MM.1S (cell line): Measurements from ENCODE around the gene RNF111.

Source experiments
- EZH2 ChIP-seq: fragments of 300-600 bp; sonication (generic); optimal IDR thresholded peaks from 2 replicates; pipeline ENCODE3; 2017; ENCODE audit warnings: low read depth, mild to moderate bottlenecking, antibody characterized with exemption, low read length, mixed read lengths
- TF ChIP-seq, protein P1 (sequence below): fragments of 300-600 bp; sonication (generic); IDR thresholded peaks from 2 replicates; pipeline ENCODE4 v1.5.1; 2016; ENCODE audit warnings: antibody characterized with exemption, low read length, mixed read lengths

DNA sequence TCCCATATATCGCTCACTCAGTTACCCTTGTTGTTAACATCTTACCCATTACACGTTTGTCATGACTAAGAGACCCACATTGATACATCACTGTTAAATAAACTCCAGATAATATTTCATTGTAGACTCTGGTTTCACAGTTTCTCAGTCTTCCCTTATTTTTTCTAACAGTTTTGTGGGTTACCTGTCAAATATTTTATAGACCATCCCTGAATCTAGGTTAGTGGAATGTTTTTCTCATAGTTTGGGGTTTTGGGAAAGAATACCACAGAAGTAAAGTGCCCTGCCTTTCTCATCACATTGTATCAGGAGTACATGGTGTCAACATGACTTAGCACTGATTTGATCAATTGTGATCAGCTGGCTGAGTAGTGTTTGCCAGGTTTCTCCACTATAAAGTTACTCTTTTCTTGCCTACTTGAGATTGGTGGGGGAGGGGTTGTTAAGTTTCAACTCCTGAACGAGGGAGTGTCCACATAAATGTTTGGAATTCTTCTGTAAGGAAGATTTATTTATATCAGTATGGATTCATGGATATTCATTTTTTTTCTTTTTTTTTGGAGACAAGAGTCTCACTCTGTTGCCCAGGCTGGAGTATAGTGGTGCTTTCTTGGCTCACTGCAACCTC is 25.9 kb downstream of the RNF111 start:
- TF ChIP-seq, protein P1, sequence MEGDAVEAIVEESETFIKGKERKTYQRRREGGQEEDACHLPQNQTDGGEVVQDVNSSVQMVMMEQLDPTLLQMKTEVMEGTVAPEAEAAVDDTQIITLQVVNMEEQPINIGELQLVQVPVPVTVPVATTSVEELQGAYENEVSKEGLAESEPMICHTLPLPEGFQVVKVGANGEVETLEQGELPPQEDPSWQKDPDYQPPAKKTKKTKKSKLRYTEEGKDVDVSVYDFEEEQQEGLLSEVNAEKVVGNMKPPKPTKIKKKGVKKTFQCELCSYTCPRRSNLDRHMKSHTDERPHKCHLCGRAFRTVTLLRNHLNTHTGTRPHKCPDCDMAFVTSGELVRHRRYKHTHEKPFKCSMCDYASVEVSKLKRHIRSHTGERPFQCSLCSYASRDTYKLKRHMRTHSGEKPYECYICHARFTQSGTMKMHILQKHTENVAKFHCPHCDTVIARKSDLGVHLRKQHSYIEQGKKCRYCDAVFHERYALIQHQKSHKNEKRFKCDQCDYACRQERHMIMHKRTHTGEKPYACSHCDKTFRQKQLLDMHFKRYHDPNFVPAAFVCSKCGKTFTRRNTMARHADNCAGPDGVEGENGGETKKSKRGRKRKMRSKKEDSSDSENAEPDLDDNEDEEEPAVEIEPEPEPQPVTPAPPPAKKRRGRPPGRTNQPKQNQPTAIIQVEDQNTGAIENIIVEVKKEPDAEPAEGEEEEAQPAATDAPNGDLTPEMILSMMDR = no peak
- no peak for TF ChIP-seq EZH2
